Measurements from ENCODE around the gene RAPGEF2. TPM values are rescaled to one million over a fixed set of nuclear protein-coding genes. Genes with fewer than 3 reads are reported as not detected.

Gene RAPGEF2
- total and polyA plus RNA-seq, 2 donors (not counting 1 experiment from before 2014, with no cell fraction given): 10.9 to 45.8 TPM

DNA sequence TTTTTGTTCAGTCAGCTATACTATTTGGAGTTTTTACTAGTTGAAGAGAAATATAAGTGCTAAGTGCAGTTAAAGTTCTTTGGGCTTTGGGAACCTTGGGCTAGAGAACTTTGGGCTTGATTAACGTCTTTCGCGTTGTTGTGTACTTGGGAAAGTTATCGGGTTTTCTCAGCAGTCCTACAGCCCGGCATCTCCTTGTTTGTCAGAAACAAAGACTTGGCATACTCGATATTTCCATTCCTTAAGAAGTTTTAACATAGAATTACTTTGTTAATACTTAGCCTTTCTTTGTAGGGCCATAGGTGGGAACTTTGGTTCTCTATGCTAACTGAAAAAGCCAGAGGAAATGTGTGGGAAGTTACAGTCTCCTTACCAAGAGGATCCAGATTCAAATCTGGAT is 28.7 kb downstream of the RAPGEF2 start:
- Histone ChIP-seq H3K4me3 (ENCODE audit: control extremely low read depth in 1 of 5, extremely low read depth in 1 of 5, insufficient read depth in 1 of 5, low read depth in 2 of 5, low read length in 4 of 5) (no peak overlapping the region), H4K20me1 (ENCODE audit: control insufficient read depth, insufficient read depth, low read length, poor library complexity, severe bottlenecking) (peaks cover 4% of the 10 kb centered on the region), H3K36me3 (replicated peaks in 1 of 2; ENCODE audit: control extremely low read depth in 1 of 2, control insufficient read depth in 1 of 2, extremely low read depth in 1 of 2, insufficient read depth in 2 of 2, low read length in 1 of 2) (no peaks in the 10 kb centered on the region), H3K27me3 (replicated peaks in 1 of 4; ENCODE audit: control extremely low read depth in 1 of 4, control insufficient read depth in 3 of 4, insufficient read depth in 4 of 4, low read length in 3 of 4) (no peaks in the 10 kb centered on the region), H3K4me1 (ENCODE audit: control insufficient read depth in 2 of 2, insufficient read depth in 2 of 2, low read length in 2 of 2) (peaks cover 3 to 13% of the 10 kb centered on the region in 2 donors), H3K27ac (ENCODE audit: low read length in 2 of 2) (no peak overlapping the region), H3K79me2 (ENCODE audit: control insufficient read depth, insufficient read depth, low read length) (peaks cover 24% of the 10 kb centered on the region), H3K4me2 (replicated peaks; ENCODE audit: low read depth, low read length, poor library complexity, severe bottlenecking) (no peak overlapping the region), H2AFZ (ENCODE audit: insufficient read depth, low read depth, low read length, poor library complexity, severe bottlenecking) (no peak overlapping the region), H3K9me3 (ENCODE audit: control extremely low read depth in 1 of 3, control insufficient read depth in 2 of 3, insufficient read depth in 1 of 3, low read length in 2 of 3) (peaks cover 0 to 4% (median 0%) of the 10 kb centered on the region in 3 donors), H3K9ac (ENCODE audit: low read length) (no peak overlapping the region)
- WGBS (ENCODE audit: insufficient coverage): 94% methylated on average over 3 of the region's 6 CpGs
- Mint-ChIP-seq H3K27me3 (no peaks in the 10 kb centered on the region), H3K4me3 (no peak overlapping the region), H3K27ac (no peak overlapping the region), H3K4me1 (peaks cover 18% of the 10 kb centered on the region), H3K9me3 (ENCODE audit: insufficient read depth) (no peaks in the 10 kb centered on the region)
- POLR2A ChIA-PET: no interaction called here
- intact Hi-C loops (cut with micrococcal nuclease): no loop called here
- ATAC-seq (ENCODE audit: low read depth) (no peak), DNase-seq (no peak)
- CTCF ChIA-PET: no interaction called here
- TF ChIP-seq EZH2 (IDR thresholded peaks at IDR 0.05; ENCODE audit: borderline replicate concordance, insufficient read depth, low read depth, low read length, poor library complexity, severe bottlenecking): no peak
- TF ChIP-seq, protein P1, sequence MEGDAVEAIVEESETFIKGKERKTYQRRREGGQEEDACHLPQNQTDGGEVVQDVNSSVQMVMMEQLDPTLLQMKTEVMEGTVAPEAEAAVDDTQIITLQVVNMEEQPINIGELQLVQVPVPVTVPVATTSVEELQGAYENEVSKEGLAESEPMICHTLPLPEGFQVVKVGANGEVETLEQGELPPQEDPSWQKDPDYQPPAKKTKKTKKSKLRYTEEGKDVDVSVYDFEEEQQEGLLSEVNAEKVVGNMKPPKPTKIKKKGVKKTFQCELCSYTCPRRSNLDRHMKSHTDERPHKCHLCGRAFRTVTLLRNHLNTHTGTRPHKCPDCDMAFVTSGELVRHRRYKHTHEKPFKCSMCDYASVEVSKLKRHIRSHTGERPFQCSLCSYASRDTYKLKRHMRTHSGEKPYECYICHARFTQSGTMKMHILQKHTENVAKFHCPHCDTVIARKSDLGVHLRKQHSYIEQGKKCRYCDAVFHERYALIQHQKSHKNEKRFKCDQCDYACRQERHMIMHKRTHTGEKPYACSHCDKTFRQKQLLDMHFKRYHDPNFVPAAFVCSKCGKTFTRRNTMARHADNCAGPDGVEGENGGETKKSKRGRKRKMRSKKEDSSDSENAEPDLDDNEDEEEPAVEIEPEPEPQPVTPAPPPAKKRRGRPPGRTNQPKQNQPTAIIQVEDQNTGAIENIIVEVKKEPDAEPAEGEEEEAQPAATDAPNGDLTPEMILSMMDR (IDR thresholded peaks at IDR 0.05): no peak

DNA sequence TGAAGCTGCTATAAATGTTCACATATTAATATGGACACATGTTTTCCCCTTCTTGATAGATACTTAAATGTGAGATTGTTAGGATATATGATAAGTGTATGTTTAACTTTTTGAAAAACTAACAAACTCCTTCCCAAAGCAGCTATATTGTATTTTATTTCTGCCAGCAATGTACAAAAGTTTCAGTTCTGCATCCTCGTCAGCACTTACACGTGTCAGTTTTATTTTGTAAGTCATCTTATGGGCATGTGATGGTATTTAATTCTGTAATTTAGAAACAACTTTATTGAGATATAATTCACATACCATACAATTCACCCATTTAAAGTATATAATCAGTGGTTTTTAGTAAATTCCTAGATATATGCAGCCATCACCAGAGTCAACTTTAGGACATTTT is 31.6 kb downstream of the RAPGEF2 start:
- no peak overlapping the region for H3K4me3 Mint-ChIP-seq
- H3K4me1 Mint-ChIP-seq: peaks cover 26% of the 10 kb centered on the region
- Histone ChIP-seq H3K4me1 (ENCODE audit: control insufficient read depth in 2 of 2, insufficient read depth in 2 of 2, low read length in 2 of 2) (peaks cover 8 to 13% of the 10 kb centered on the region in 2 donors), H3K4me3 (ENCODE audit: control extremely low read depth in 1 of 5, extremely low read depth in 1 of 5, insufficient read depth in 1 of 5, low read depth in 2 of 5, low read length in 4 of 5) (no peak overlapping the region), H3K36me3 (replicated peaks in 1 of 2; ENCODE audit: control extremely low read depth in 1 of 2, control insufficient read depth in 1 of 2, extremely low read depth in 1 of 2, insufficient read depth in 2 of 2, low read length in 1 of 2) (no peaks in the 10 kb centered on the region), H2AFZ (ENCODE audit: insufficient read depth, low read depth, low read length, poor library complexity, severe bottlenecking) (no peak overlapping the region), H3K9me3 (ENCODE audit: control extremely low read depth in 1 of 3, control insufficient read depth in 2 of 3, insufficient read depth in 1 of 3, low read length in 2 of 3) (peaks cover 0 to 4% (median 0%) of the 10 kb centered on the region in 3 donors), H3K9ac (ENCODE audit: low read length) (no peak overlapping the region), H4K20me1 (ENCODE audit: control insufficient read depth, insufficient read depth, low read length, poor library complexity, severe bottlenecking) (peaks cover 14% of the 10 kb centered on the region), H3K27me3 (replicated peaks in 1 of 4; ENCODE audit: control extremely low read depth in 1 of 4, control insufficient read depth in 3 of 4, insufficient read depth in 4 of 4, low read length in 3 of 4) (no peaks in the 10 kb centered on the region), H3K79me2 (ENCODE audit: control insufficient read depth, insufficient read depth, low read length) (peaks cover 36% of the 10 kb centered on the region), H3K27ac (ENCODE audit: low read length in 2 of 2) (no peak overlapping the region), H3K4me2 (replicated peaks; ENCODE audit: low read depth, low read length, poor library complexity, severe bottlenecking) (no peak overlapping the region)
- ChIA-PET POLR2A (no interaction called here), CTCF (no interaction called here)
- H3K27ac Mint-ChIP-seq: no peak overlapping the region
- DNase-seq: peak; percentile 13
- H3K9me3 Mint-ChIP-seq (ENCODE audit: insufficient read depth): no peaks in the 10 kb centered on the region
- WGBS (ENCODE audit: insufficient coverage): no CpG with 5 or more reads among the region's 2 CpGs
- intact Hi-C loops (cut with micrococcal nuclease): no loop called here
- TF ChIP-seq, protein P1 (IDR thresholded peaks at IDR 0.05): no peak
- TF ChIP-seq EZH2 (IDR thresholded peaks at IDR 0.05; ENCODE audit: borderline replicate concordance, insufficient read depth, low read depth, low read length, poor library complexity, severe bottlenecking): no peak
- ATAC-seq (ENCODE audit: low read depth): no peak
- H3K27me3 Mint-ChIP-seq: no peaks in the 10 kb centered on the region

Data from B cell (primary cell).